HK-2 (cell line): ENCODE data around the gene ZPBP.
"Not testable (repeated sequence)": the region's sequence is repeated elsewhere in the genome, so short reads cannot be mapped to it uniquely, and the experiment has no call there.

Experiments used
- DNase-seq: peaks from one replicate; pipeline ENCODE4 v3.0.0-alpha.2; 2018; ENCODE audit not compliant: unreplicated experiment

ZPBP gene

GRCh38 chr7:50041165-50041564 lies 51.9 kb downstream of the ZPBP start:
- DNase-seq, result not testable (repeated sequence)

GRCh38 chr7:50037086-50037485 lies 56.0 kb downstream of the ZPBP start:
- DNase-seq, result no peak

GRCh38 chr7:50022991-50023390 lies 70.1 kb downstream of the ZPBP start:
- no peak for DNase-seq

GRCh38 chr7:50022451-50022850 lies 70.6 kb downstream of the ZPBP start:
- DNase-seq, result no peak

- DNase-seq, result no peak
Observed at GRCh38 chr7:49995681-49996080, 97.4 kb downstream of the ZPBP start.

GRCh38 chr7:49986191-49986590 lies 106.9 kb downstream of the ZPBP start:
- DNase-seq, result no peak

GRCh38 chr7:49980465-49980864 lies 112.6 kb downstream of the ZPBP start:
- DNase-seq, result no peak

- DNase-seq, result no peak
Observed at GRCh38 chr7:49976238-49976637, 116.8 kb downstream of the ZPBP start.

GRCh38 chr7:49974035-49974434 lies 119.0 kb downstream of the ZPBP start:
- no peak for DNase-seq

- DNase-seq, result no peak
Observed at GRCh38 chr7:49937608-49938007, 155.4 kb downstream of the ZPBP start.

- DNase-seq, result no peak
Observed at GRCh38 chr7:49931627-49932026, 161.4 kb downstream of the ZPBP start.

- no peak for DNase-seq
Observed at GRCh38 chr7:49928787-49929186, 164.3 kb downstream of the ZPBP start.

- no peak for DNase-seq
Observed at GRCh38 chr7:49927631-49928030, 165.4 kb downstream of the ZPBP start.

- no peak for DNase-seq
Observed at GRCh38 chr7:49926720-49927119, 166.3 kb downstream of the ZPBP start.

GRCh38 chr7:49911909-49912308 lies 181.1 kb downstream of the ZPBP start:
- DNase-seq, result no peak

GRCh38 chr7:49894543-49894942 lies 198.5 kb downstream of the ZPBP start:
- DNase-seq, result no peak

- no peak for DNase-seq
Observed at GRCh38 chr7:49893131-49893530, 199.9 kb downstream of the ZPBP start.

- DNase-seq, result no peak
Observed at GRCh38 chr7:49892481-49892880, 200.6 kb downstream of the ZPBP start.
